CD8-positive, alpha-beta memory T cell (primary cell): ENCODE measurements around the gene GRIN3A. TPM values are rescaled to one million over a fixed set of nuclear protein-coding genes. Genes with fewer than 3 reads are reported as not detected.
A peak's percentile ranks its signal among the peaks of the same experiment; 100 is the strongest.

ENCODE experiments used
- CTCF ChIA-PET: fragments of 350-600 bp; sonication (Branson Sonifier 250); formaldehyde crosslinking; loops from one replicate; lab custom pipeline; 2021; ENCODE audit warnings: antibody characterized with exemption; lab: Charles Lee
- POLR2A ChIA-PET: fragments of 350-600 bp; sonication (Branson Sonifier 250); formaldehyde crosslinking; loops from one replicate; lab custom pipeline; 2021; ENCODE audit warnings: antibody characterized with exemption; lab: Charles Lee
- DNase-seq, 5 donors: peaks; one replicate each; pipeline versions ENCODE4 v3.0.0 to v3.0.0-alpha.2; 2020 to 2022; ENCODE audit warnings: mixed read lengths in 1 of 5
- H3K27ac ChIP-seq: one replicate; pipeline ENCODE4 v1.7.0; 2013; ENCODE audit warnings: low read depth, mild to moderate bottlenecking, low read length, moderate library complexity
- H3K27me3 ChIP-seq: 2 replicates; pipeline ENCODE4 v1.7.0; 2013; ENCODE audit warnings: low read length, mild to moderate bottlenecking; ENCODE audit not compliant: insufficient read depth, poor library complexity, severe bottlenecking
- H3K36me3 ChIP-seq: 2 replicates; pipeline ENCODE4 v1.7.0; 2013; ENCODE audit warnings: mild to moderate bottlenecking, low read length, moderate library complexity; ENCODE audit not compliant: insufficient read depth
- H3K4me1 ChIP-seq: 2 replicates; pipeline ENCODE4 v1.7.0; 2013; ENCODE audit warnings: mild to moderate bottlenecking, low read length, moderate library complexity; ENCODE audit not compliant: insufficient read depth
- H3K4me3 ChIP-seq: 2 replicates; pipeline ENCODE4 v1.7.0; 2013; ENCODE audit warnings: mild to moderate bottlenecking, low read length
- H3K9me3 ChIP-seq: 2 replicates; pipeline ENCODE4 v1.7.0; 2013; ENCODE audit warnings: mild to moderate bottlenecking, low read length
- H3K27ac Mint-ChIP-seq, 8 donors: one replicate each; pipeline ENCODE4 v1.8.0; 2020 to 2021; ENCODE audit warnings: mixed read lengths in 8 of 8, mild to moderate bottlenecking in 6 of 8, inconsistent platforms in 3 of 8, moderate library complexity in 3 of 8
- H3K27me3 Mint-ChIP-seq, 2 donors: one replicate each; pipeline ENCODE4 v1.8.0; 2020 to 2021; ENCODE audit warnings: mixed read lengths in 2 of 2, mild to moderate bottlenecking in 1 of 2, moderate library complexity in 1 of 2
- H3K36me3 Mint-ChIP-seq, 3 donors: one replicate each; pipeline ENCODE4 v1.8.0; 2020 to 2021; ENCODE audit warnings: mixed read lengths in 3 of 3, inconsistent platforms in 1 of 3, mild to moderate bottlenecking in 1 of 3
- H3K4me1 Mint-ChIP-seq, 3 donors: one replicate each; pipeline ENCODE4 v1.8.0; 2020 to 2021; ENCODE audit warnings: mixed read lengths in 3 of 3, inconsistent platforms in 1 of 3, mild to moderate bottlenecking in 1 of 3
- H3K4me3 Mint-ChIP-seq, 7 donors: one replicate each; pipeline ENCODE4 v1.8.0; 2020 to 2021; ENCODE audit warnings: mixed read lengths in 7 of 7, mild to moderate bottlenecking in 6 of 7, moderate library complexity in 4 of 7, inconsistent platforms in 2 of 7
- H3K9me3 Mint-ChIP-seq, 5 donors: one replicate each; pipeline ENCODE4 v1.8.0; 2020 to 2022; ENCODE audit warnings: mixed read lengths in 5 of 5, mild to moderate bottlenecking in 3 of 5, moderate library complexity in 2 of 5, inconsistent platforms in 1 of 5
- polyA plus RNA-seq: library from polyadenylated mRNA; unstranded; fragments of 300-500 nt; fragmentation: Illumina TruSeq; gene quantifications from one replicate; pipeline ENCODE4 v1.2.3, GENCODE V29; 2021
- total RNA-seq, 2 experiments: library from RNA; stranded (reverse); gene quantifications; one replicate each; pipeline ENCODE4 v1.2.3, GENCODE V29; 2021

GRIN3A gene
- total and polyA plus RNA-seq, 3 experiments from 2014 or later, result 0.03 TPM; not detected in 2

GRCh38 chr9:101578378-101578777 lies 160.1 kb downstream of the GRIN3A start:
- Histone ChIP-seq H3K4me3 (no peak overlapping the region), H3K9me3 (no peaks in the 10 kb centered on the region), H3K27me3 (no peaks in the 10 kb centered on the region), H3K36me3 (no peaks in the 10 kb centered on the region), H3K4me1 (peaks cover 15% of the 10 kb centered on the region), H3K27ac (no peak overlapping the region)
- peaks cover 9 to 17% (median 14%) of the 10 kb centered on the region in 3 donors for H3K4me1 Mint-ChIP-seq
- H3K4me3 Mint-ChIP-seq, result no peak overlapping the region
- DNase-seq, result no peak
- no peaks in the 10 kb centered on the region for H3K36me3 Mint-ChIP-seq
- H3K27me3 Mint-ChIP-seq, result no peaks in the 10 kb centered on the region
- no peaks in the 10 kb centered on the region for H3K9me3 Mint-ChIP-seq
- ChIA-PET POLR2A (no interaction called here), CTCF (no interaction called here)
- no peak overlapping the region for H3K27ac Mint-ChIP-seq

GRCh38 chr9:101574731-101575333 lies 163.6 kb downstream of the GRIN3A start:
- Histone ChIP-seq H3K4me1 (peaks cover 49% of the 10 kb centered on the region), H3K27ac (no peak overlapping the region), H3K27me3 (no peaks in the 10 kb centered on the region), H3K36me3 (no peaks in the 10 kb centered on the region), H3K4me3 (no peak overlapping the region), H3K9me3 (no peaks in the 10 kb centered on the region)
- no peak for DNase-seq
- H3K9me3 Mint-ChIP-seq, result no peaks in the 10 kb centered on the region
- ChIA-PET CTCF (no interaction called here), POLR2A (no interaction called here)
- no peaks in the 10 kb centered on the region for H3K27me3 Mint-ChIP-seq
- H3K4me3 Mint-ChIP-seq, result no peak overlapping the region
- H3K27ac Mint-ChIP-seq, result peak overlapping the region in 1 of 8 donors; percentile 27
- peaks cover 0 to 6% (median 2%) of the 10 kb centered on the region in 3 donors for H3K36me3 Mint-ChIP-seq
- H3K4me1 Mint-ChIP-seq, result peaks cover 39 to 52% (median 49%) of the 10 kb centered on the region in 3 donors

GRCh38 chr9:101572316-101572715 lies 166.1 kb downstream of the GRIN3A start:
- Histone ChIP-seq H3K9me3 (no peaks in the 10 kb centered on the region), H3K4me3 (no peak overlapping the region), H3K4me1 (peaks cover 70% of the 10 kb centered on the region), H3K27me3 (no peaks in the 10 kb centered on the region), H3K36me3 (no peaks in the 10 kb centered on the region), H3K27ac (no peak overlapping the region)
- Mint-ChIP-seq H3K9me3 (no peaks in the 10 kb centered on the region), H3K4me1 (peaks cover 39 to 67% (median 66%) of the 10 kb centered on the region in 3 donors), H3K4me3 (no peak overlapping the region), H3K36me3 (peaks cover 7 to 24% (median 8%) of the 10 kb centered on the region in 3 donors), H3K27me3 (no peaks in the 10 kb centered on the region), H3K27ac (peak overlapping the region in 3 of 8 donors; percentile 8 to 87 (median 47))
- peak in 1 of 5 donors; percentile 23 for DNase-seq
- ChIA-PET POLR2A (no interaction called here), CTCF (no interaction called here)

- H3K9me3 ChIP-seq, result no peaks in the 10 kb centered on the region
- H3K4me1 ChIP-seq, result peaks cover 74% of the 10 kb centered on the region
- peak overlapping the region; percentile 40 to 89 (median 79) for H3K27ac Mint-ChIP-seq
- H3K4me1 Mint-ChIP-seq, result peaks cover 39 to 72% (median 69%) of the 10 kb centered on the region in 3 donors
- POLR2A ChIA-PET, result interaction anchor here (1.1 kb wide), 1 partner anchor 172 kb away, joined by 3 read pairs; the partner anchor contains the start of gene ZNF189
- peak overlapping the region; percentile 5 for H3K4me3 ChIP-seq
- no peak overlapping the region for H3K27ac ChIP-seq
- H3K27me3 ChIP-seq, result no peaks in the 10 kb centered on the region
- H3K36me3 Mint-ChIP-seq, result peaks cover 7 to 32% (median 9%) of the 10 kb centered on the region in 3 donors
- H3K4me3 Mint-ChIP-seq, result no peak overlapping the region
- no peaks in the 10 kb centered on the region for H3K27me3 Mint-ChIP-seq
- CTCF ChIA-PET, result no interaction called here
- no peaks in the 10 kb centered on the region for H3K9me3 Mint-ChIP-seq
- no peak for DNase-seq
- no peaks in the 10 kb centered on the region for H3K36me3 ChIP-seq
Observed at GRCh38 chr9:101571114-101571513, 167.3 kb downstream of the GRIN3A start.

GRCh38 chr9:101569741-101570501 lies 168.5 kb downstream of the GRIN3A start:
- ChIA-PET CTCF (interaction anchor here (0.7 kb wide), 1 partner anchor 36 kb away, joined by 3 read pairs; the partner anchor contains the start of gene RNF20), POLR2A (interaction anchor here (1.0 to 1.1 kb wide), 2 partner anchors 37 to 171 kb away, joined by 3 read pairs; partner anchors contain the start of gene ZNF189)
- peak in 2 of 5 donors; percentile 41 to 86 for DNase-seq
- no peak overlapping the region for H3K4me3 ChIP-seq
- Mint-ChIP-seq H3K27me3 (no peaks in the 10 kb centered on the region), H3K4me1 (peaks cover 39 to 71% (median 69%) of the 10 kb centered on the region in 3 donors), H3K4me3 (peak overlapping the region in 5 of 7 donors; percentile 14 to 43 (median 23)), H3K36me3 (peaks cover 11 to 44% (median 13%) of the 10 kb centered on the region in 3 donors), H3K9me3 (no peaks in the 10 kb centered on the region), H3K27ac (peak overlapping the region; percentile 43 to 89 (median 80))
- H3K4me1 ChIP-seq, result peaks cover 74% of the 10 kb centered on the region
- no peaks in the 10 kb centered on the region for H3K36me3 ChIP-seq
- no peak overlapping the region for H3K27ac ChIP-seq
- H3K9me3 ChIP-seq, result no peaks in the 10 kb centered on the region
- no peaks in the 10 kb centered on the region for H3K27me3 ChIP-seq

- Histone ChIP-seq H3K4me1 (peaks cover 54% of the 10 kb centered on the region), H3K27ac (no peak overlapping the region), H3K4me3 (no peak overlapping the region), H3K27me3 (no peaks in the 10 kb centered on the region), H3K9me3 (no peaks in the 10 kb centered on the region), H3K36me3 (peaks cover 7% of the 10 kb centered on the region)
- H3K9me3 Mint-ChIP-seq, result no peaks in the 10 kb centered on the region
- DNase-seq, result no peak
- H3K4me1 Mint-ChIP-seq, result peaks cover 24 to 50% (median 50%) of the 10 kb centered on the region in 3 donors
- H3K27ac Mint-ChIP-seq, result peak overlapping the region in 3 of 8 donors; percentile 3 to 54 (median 4)
- H3K27me3 Mint-ChIP-seq, result no peaks in the 10 kb centered on the region
- ChIA-PET CTCF (interaction anchor here (1.0 to 1.3 kb wide), 2 partner anchors 25 to 30 kb away, joined by 3 read pairs; no protein-coding TSS in a partner anchor), POLR2A (interaction anchor here (1.0 kb wide), 1 partner anchor 34 kb away, joined by 3 read pairs; the partner anchor contains the start of gene RNF20)
- no peak overlapping the region for H3K4me3 Mint-ChIP-seq
- peaks cover 15 to 63% (median 19%) of the 10 kb centered on the region in 3 donors for H3K36me3 Mint-ChIP-seq
Observed at GRCh38 chr9:101567725-101568350, 170.6 kb downstream of the GRIN3A start.

GRCh38 chr9:101566904-101567724 lies 171.3 kb downstream of the GRIN3A start:
- no peak overlapping the region for H3K4me3 ChIP-seq
- Mint-ChIP-seq H3K27me3 (no peaks in the 10 kb centered on the region), H3K4me1 (peaks cover 21 to 45% (median 44%) of the 10 kb centered on the region in 3 donors), H3K9me3 (no peaks in the 10 kb centered on the region), H3K27ac (peak overlapping the region in 3 of 8 donors; percentile 3 to 5 (median 3)), H3K4me3 (no peak overlapping the region), H3K36me3 (peaks cover 15 to 71% (median 23%) of the 10 kb centered on the region in 3 donors)
- H3K27me3 ChIP-seq, result no peaks in the 10 kb centered on the region
- peaks cover 46% of the 10 kb centered on the region for H3K4me1 ChIP-seq
- peaks cover 14% of the 10 kb centered on the region for H3K36me3 ChIP-seq
- CTCF ChIA-PET, result interaction anchor here (1.0 to 1.3 kb wide), 2 partner anchors 25 to 30 kb away, joined by 3 read pairs; no protein-coding TSS in a partner anchor
- H3K9me3 ChIP-seq, result no peaks in the 10 kb centered on the region
- POLR2A ChIA-PET, result interaction anchor here (1.0 kb wide), 1 partner anchor 34 kb away, joined by 3 read pairs; the partner anchor contains the start of gene RNF20
- no peak overlapping the region for H3K27ac ChIP-seq
- peak in 1 of 5 donors; percentile 31 for DNase-seq
